ENCODE measurements around the gene CLEC16A.

CLEC16A gene

DNA sequence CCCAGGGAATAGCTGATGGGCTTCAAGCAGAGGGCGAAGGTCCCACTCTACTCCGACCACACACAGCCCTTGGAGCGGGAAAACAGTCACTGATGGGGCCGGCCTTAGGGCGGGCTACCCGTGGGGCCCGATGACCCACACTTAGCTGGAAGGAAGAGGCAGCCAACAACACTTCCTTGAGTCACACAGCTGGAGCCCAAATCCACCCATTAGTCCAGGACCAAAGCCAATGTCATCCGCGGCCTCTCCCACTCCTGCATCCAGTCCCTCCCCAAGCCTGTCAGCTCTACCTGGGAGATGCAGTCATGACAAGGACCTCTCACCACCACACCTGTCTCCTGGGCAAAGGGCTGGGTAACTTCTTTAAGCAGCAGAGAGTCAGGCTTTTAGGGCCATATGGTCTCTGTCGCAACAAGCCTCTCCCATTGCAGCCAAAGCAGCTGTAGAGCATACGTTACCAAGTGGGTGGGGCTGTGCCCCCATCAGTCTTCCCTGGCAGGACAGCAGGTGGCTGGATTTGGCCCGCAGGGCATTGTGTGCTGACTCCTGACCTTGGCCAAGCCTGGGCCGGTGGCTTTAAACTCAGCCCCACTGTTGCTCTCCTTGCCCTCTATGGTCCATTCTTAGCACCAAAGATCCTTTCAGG, 200.9 kb downstream of the CLEC16A start:
- DNase-seq = no peak

DNA sequence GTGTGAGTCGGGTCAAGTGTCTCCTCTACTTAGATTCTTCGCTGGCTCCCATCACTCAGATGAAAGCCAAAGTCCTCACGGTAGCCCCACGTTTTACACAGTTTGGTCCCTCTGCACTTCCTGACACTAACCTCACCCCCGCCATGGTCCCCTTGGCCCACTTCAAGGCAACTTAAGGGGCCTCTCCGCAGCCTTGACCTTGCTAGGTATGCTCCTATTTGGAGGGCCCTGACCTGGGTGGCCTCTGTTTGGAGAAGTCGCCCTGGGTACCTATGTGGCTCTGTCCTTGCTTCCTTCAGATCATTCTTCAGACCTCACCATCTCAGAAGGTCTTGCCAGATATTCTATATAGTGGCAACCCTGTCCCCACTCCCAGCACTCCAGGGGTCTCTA, 201.5 kb downstream of the CLEC16A start:
- DNase-seq = no peak

DNA sequence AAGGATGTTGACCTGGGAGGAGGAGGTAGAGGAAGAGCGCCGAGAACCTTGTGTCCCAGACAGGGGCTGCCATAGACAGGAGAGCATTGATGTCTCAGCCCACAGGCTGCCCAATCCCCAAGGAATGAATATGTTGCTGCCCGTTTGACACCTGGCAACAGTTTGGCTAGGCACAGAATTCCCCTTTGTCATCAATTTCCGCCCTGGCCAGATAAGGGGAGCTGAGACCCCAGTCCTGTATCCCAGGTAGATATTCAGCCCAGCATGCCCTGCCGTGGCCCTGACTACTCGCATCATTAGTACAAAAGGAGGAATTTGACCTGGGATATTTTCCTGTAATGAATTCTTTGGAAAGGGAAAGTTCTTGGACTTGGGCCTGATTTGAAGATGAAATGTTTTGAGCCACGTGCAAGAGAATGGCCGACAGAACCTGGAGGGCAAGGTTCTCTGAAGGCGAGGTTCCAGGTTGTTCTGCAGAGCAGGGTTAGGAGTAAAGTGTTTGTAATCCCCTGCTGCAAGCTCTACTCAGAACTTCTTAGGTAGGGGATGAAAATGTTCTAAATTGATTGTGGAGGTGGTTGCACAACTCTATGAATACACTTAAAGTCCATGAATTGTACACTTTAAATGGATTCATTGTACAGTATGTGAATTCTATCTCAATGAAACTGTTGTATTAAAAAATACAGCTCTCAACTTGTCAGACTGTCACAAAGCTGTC, 202.8 kb downstream of the CLEC16A start:
- DNase-seq = no peak

DNA sequence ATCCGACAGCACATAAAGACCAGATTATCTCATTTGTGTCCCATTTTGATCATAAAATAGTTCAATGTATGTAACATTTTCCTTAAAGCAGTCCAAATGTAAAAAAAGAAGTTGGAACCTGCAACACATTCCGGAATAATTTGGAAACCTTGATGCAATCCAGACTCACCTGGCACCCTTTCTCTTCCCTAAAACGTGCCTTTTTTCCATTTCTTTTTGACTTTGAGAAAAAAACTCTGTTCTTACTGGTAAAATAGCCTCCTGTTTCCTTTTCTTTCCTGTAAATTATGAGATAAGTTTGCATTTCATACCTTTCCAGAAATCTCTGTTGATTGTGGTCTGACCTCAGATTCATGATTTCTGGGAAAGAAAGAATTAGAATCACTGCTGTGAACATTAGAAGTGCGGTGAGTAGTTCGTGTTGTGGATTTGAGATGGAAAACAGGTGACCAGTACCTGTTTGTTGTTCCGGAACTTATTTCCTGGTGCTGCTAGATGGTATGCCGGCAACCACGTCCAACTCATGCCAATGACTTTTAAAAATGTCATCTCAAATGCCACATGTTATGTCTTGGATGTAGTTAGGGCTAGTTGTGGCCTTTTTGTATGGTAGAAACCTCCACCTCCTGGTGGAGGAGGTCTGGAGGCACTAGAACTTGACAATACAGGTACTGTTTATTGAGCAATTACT, 203.5 kb downstream of the CLEC16A start:
- no peak for DNase-seq

DNA sequence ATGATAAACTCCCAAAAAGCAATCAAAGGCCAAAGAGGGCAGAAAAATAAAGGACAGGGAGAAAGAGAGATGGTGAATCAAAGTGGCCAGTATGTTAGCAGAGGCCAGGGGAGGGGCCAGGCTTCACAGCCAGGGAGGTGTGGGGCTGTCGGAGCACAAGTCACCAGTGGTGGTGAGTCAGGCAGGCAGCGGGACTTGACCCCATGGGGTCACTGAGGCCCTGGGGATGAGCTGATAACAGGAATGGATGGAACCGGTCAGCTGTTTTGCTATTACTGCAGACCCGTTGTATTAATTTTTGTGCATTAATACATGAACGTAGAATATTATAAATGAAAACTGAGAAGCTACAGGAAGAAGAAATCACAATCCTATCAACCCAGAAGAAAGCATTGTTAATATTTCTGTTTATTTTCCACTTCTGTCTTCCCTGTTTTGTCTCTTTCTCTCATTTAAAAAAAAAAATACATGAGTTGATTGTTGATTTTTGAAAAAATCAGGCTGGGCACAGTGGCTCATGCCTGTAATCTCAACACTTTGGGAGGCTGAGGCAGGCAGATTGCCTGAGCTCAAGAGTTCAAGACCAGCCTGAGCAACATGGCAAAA, 204.8 kb downstream of the CLEC16A start:
- DNase-seq = no peak

DNA sequence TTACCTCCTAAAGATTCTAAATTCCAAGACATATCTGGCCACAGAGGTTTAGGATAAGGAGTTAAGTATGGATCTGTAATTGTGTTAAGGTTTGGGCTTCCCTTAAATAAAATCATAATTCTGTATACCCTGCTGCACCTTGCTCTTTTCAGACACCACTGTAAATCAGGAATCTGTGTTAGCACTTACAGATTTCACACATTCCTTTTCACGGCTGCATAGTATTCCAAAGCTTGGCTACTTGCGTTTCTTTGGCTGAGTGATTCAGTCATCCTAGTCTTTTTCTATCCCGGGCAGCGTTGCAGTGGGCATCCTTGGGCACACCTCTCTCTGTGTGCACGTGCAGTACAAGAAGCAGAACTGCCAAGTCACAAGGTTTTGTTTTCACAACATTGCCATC, 205.8 kb downstream of the CLEC16A start:
- no peak for DNase-seq

DNA sequence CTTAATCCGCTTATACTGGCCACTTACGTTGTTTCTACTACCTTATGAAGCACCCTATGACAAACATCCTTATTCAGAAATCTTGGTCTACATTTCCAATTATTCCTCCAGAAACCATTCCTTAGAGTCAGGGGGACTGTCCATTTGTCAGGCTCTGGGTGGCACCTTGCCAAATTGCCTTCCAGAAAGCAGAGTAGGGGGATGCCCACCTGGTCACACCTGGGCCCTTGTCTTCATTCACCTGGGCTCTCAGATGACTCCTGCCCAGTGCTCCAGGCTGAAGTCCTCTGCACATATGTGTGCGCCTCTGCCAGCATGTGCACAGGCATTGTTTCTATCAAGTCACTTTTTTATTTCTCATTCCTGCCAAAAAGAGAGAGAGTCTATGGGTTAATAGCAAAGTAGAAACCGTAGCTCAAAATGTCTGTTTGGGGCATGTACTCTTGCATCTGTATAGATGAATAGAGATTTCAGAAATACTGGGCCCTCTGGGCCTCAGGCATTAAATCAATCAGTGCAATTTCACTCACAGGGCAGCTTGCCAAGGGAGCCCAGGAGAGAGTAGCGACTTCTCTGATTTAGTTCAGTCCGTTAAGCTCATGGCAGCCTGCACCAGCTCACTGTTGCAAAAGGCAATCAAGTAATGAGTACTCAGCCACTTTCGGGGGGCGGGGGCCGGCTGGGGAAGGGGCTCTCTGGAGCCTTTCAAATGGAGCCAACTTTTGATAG, 207.0 kb downstream of the CLEC16A start:
- no peak for DNase-seq

DNA sequence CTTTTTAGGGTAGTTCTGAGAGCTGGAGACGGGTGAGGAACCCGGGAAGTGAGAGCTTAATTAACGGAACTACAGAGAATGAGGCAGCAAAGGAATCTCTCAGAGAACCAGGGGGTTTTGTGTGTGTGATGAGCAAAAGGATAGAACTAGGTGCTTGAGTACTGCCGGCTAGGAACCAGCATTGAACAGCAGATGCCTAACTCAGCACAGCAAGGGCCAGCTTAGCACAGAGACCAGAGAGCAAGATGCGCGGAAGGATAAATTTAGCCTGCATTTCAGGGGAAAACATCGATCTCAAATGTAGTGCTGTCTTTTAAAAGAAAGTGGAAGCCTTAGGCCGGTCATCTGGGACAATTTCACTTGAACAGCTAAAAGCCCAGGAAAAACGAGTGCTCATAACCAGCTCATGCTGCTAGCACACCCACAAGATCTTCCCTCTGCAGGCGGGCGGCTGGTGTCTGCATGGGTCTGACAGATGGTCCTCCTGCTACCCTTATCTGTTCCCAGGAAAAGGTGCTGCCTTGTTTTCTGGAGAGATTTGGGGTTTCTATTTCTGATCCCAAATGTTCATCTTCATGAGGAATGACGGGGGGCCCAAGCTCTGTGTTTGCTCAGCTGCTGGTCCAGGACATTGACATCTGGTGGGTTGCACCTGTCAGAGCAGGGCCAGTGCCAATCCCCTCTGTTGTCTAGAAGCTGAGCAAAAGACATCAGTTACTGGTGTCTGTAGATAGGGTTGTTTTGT, 207.7 kb downstream of the CLEC16A start:
- DNase-seq = no peak

DNA sequence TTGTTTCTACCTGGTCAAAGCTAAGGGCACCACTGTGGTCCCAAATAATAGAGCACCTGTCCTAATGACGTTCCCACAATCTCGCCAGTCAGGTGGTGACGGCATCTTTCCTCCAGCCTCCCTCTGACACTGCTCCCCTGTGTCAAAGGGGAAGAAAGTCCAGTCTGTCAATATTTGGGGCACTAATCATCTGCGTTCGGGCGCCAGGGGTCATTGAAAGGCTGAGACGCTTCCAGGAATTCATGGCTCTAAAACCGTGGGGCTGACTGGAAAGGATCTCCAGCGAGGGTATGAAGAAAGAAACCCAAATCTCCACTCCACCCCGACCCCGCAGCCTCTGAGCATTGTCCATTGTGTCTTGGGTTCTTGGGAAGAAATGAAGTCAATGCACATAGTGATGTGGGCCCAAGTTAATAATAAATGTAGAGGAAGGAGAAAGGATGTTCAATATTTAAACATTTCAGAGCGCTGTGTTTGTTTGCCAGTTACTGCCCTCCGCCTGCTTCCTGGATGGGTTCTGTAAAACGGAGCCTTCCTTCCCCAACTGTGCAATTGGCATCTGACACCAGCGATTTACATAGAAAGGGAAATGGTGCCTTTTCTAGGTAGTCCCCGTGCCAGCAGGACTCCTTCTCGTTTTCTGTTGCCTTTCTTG, 208.4 kb downstream of the CLEC16A start:
- DNase-seq = no peak

DNA sequence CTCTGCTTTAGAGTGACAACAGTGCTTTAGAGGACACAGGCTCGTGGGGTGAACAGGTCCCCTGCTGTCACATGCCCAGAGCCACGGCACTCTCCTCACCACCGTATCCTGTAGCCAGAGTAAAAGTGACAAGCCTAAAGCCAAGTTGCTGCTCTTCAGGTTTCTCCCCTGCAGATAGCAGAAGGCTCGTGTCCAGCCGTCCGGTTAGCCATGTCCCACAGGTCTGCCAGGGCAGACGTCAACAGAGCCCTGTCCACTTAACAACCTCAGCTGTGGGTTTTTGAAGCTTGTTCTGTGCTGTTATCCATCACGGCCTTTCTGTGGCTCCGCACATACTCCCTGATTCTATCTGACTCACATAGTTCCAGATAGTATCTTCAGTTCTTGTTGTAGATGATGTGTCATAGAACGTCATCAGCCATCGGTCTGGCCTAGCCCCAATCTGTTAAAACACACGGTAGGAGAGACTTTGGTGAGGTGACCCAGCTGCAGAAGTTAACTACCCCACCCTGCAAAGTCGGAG, 211.0 kb downstream of the CLEC16A start:
- DNase-seq = no peak

DNA sequence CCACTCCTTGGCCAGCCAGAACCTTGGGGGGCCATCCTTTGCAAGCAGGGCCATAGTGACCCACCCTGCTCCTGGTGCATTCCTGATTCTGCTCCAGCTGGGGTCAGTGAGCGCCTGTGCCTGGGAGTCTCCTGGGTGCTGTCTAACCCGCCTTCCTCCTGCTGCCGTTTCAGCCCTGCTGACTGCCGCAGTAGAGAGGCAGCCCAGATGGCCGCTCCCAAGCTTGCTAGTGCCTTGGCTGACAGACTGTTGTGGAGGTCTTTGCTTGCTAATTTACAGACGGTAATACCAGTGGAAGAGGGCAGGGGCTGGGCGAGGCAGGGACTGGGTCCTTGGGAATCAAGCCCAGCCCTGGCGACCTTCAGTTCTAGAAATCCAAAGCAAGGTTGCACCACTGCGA, 212.0 kb downstream of the CLEC16A start:
- DNase-seq = no peak

DNA sequence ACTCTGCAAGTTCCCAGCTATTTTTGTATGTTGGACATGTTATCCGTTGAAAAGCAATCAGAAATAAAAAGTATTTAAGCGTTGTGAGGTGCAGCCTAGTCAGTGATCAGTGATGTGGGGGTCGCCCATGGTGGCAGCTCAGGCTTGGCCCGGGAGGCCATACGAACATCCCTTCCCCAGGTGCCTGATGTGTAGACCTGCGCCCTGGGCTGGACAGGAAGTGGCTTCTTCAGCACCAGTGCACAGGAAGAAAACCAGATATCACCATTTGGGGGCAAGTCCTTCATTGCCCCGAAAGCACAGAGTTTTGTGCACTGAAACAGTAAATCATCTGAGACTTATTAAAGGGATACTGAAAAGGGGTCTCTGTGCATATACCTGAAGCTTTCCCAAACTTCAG, 212.8 kb downstream of the CLEC16A start:
- no peak for DNase-seq

DNA sequence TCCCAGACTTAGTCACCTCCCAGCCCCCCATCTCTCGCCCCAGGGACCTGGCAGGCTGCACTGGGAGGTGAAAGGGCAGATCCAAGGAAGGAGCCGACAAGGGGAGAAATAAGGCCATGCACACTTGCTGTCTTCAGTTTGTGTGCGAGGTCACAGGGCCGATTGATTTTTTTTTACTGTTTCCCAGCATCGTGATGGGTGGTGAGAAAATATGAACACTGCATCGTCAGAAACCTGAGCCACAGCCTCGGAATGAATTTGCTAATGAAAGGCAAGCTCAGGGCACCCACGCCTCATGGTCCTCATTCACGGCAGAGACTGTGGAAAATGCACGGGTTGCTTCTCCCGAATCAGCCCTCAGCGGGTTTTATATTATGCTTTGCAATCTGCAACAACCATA, 213.7 kb downstream of the CLEC16A start:
- no peak for DNase-seq

DNA sequence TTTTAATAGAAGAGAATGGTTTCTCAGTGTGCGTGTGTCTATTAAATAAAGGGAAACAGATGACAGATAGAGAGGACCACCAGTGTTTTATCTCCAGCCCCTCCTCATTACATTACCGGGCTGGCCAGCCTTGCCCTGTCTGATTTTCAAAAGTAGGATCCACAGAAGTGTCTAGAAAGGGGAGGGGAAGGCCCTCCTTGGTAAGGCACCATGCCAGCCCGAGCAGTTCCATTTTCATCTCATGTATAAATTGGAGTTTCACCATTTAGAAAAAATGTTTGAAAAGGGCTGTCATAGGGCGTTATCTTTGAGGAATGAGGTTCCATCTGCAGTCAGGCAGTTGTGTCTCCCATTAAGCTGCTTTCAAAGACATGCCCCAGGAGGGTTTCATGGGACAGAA, 214.9 kb downstream of the CLEC16A start:
- no peak for DNase-seq

DNA sequence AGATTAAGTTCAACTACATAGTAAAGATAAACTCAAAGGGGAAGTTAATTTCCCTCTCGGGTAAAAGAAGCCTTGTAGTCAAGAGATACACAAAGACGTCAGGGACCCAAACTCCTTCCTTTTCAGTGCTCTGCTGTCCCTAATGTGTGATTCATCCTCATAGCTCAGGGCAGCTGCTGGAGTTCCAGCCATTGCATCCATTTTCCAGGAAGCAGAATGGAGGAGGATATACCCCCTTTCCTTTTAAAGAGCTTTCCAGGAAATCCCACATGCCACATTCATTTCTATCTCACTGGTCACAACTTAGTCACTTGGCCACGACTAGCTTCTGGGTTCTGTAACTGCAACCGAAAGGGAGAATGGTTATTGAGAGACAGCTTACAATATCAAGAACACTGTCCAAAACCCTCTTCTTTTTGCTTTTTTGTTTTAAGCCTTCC, 216.3 kb downstream of the CLEC16A start:
- no peak for DNase-seq

DNA sequence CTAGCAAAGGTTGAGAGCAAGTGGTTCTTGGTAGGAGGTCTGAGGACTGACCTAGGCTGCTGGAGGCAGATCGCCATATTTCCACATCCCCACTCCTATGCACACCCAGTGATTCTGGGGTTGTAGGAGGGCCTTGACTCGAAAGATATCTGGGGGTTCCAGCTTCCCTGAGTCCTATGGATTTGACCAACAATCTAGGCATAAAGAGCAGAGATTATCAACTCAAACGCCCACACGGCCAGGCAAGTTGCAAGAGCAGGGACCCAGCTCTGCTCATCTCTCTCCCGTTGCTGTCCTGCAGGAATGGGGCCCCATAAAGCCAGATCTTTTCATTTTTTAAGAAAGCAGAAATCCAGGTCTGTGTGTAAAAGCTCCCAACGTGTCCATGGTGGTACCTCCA, 217.1 kb downstream of the CLEC16A start:
- DNase-seq = no peak

DNA sequence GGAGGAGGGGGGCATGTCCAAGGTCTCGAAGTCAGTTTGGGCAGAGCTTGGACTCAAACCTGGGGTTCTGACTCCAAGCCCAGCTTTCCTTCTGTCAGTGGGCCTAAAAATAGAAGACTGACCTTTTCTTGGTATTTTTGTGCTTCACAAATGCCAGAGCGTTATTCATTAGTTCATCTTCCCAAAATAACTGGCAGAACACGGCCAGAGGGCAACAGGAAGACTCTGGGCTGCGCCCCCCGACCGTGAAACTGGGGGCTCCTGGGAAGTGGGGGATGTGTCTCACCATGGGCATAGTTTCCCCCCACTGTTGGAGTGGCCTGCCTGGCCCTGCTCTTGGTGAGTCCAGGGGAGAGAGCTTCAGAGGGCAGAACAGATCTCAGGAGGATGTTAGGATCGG, 217.6 kb downstream of the CLEC16A start:
- DNase-seq = no peak

DNA sequence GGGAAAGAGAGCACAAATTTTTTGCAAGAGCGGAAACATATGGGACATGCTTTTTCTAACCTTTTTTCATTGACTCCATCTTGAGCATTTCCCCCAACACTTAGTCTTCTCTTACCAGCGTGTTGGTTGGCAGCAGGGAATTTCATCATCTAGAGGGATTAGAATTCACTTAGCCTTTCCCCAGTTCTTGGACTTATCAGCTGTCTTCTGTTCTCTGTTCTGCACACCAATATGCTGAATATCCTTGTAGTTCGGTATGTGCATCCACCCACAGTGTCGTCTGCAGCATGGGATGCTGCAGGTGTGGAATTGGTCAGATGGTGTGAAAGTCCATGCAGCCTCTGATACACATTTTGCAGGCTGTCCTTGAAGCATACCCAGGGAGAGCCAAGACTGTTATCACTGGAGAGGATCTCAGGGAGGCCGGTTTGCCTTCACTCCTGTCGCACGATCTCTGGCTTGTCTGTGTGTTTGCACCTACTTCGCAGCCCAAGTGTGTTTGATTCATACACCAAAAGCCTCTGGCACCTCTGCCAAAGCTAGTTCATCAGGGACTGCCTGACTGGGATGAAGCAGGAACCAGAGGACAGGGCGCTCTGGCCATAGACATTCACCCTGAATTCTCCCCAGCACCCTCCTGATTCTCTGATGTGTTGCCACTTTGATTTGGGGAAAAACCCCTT, 218.4 kb downstream of the CLEC16A start:
- DNase-seq = no peak

DNA sequence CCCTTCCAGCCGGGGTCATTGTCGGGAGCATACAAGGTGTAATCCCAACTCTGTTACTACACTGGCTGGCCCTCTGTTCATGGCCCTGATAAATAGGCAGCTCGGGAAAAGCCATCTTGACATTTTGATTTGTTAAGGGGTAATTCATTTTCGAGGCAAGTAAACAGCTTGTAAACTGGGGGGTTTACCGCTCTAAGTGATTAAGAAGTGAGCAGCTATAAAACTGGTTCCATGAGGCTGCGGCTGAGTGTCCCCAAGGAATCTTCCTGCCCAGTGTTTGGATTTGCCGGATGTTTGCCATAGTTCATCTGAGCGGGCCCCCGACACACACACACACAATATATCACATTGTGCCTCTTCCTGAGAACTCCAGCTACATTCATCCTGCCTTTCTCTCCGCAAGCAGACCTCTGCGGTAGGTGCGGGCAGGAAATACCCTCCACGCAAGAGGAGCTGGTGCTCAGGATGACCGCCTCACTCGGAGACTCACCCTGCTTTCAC, 219.4 kb downstream of the CLEC16A start:
- DNase-seq = no peak

DNA sequence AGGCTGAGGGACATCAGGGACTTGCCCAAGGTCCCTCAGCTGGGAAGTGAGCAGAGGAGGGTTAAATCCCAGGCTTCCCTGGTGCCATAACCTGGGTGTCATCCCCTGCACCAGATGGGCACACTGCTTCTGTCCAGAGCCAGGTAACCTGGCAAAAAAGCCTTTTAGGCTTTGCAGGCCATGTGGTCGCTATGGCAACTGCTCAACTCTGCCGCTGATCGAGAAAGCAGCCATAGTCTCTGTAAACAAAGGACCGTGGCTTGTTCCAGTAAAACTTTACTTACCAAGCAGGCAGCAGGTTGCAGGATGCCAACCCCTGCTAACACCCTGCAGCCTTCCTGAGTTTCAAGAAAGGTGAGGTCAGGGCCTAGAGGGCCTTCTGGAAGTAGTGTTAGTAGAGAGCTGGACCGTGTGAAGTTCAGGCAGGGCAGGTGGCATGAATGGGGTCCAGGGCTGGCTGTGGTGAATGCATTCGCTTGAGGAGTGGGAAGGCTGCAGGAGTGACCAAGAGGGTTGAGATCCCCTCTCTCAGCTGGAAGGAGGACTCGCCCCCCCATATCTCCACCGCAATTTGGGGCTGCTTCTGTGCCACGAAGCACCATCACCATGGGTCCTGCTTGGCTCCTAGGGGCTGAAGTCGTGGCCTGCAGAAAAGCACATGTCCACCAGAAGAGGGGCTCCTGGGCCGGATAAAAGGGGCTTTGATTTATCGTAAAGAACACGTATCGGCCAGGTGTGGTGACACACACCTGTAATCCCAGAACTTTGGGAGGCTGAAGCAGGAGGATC, 220.3 kb downstream of the CLEC16A start:
- no peak for DNase-seq

Measured in NCI-H510A treated with DMSO at 0.1 percent for 48 hours (cell line).